KMS-11 (cell line): Measurements from ENCODE around the gene CEP170B.

Experiments used
- H2AFZ ChIP-seq: fragments of 200-600 bp; sonication (generic); 2 replicates; pipeline ENCODE4 v1.6.1; 2016; ENCODE audit warnings: antibody characterized with exemption, mixed run types, low read depth
- H3K27ac ChIP-seq: fragments of 200-600 bp; sonication (generic); 2 replicates; pipeline ENCODE4 v1.6.1; 2016; ENCODE audit warnings: mild to moderate bottlenecking, mixed run types
- H3K27me3 ChIP-seq: fragments of 200-600 bp; sonication (generic); 2 replicates; pipeline ENCODE4 v1.6.1; 2017; ENCODE audit warnings: mild to moderate bottlenecking, low read depth, mixed run types, moderate library complexity; ENCODE audit not compliant: insufficient read depth
- H3K36me3 ChIP-seq: fragments of 200-600 bp; sonication (generic); 2 replicates; pipeline ENCODE4 v1.6.1; 2017; ENCODE audit warnings: mild to moderate bottlenecking, mixed run types; ENCODE audit not compliant: insufficient read depth
- H3K4me1 ChIP-seq: fragments of 200-600 bp; sonication (generic); 2 replicates; pipeline ENCODE4 v1.6.1; 2016; ENCODE audit warnings: mild to moderate bottlenecking, low read depth, mixed run types; ENCODE audit not compliant: poor library complexity, severe bottlenecking
- H3K4me2 ChIP-seq: fragments of 200-600 bp; sonication (generic); 2 replicates; pipeline ENCODE4 v1.7.0; 2016; ENCODE audit warnings: mild to moderate bottlenecking, mixed run types
- H3K4me3 ChIP-seq: fragments of 200-600 bp; sonication (generic); IDR thresholded peaks from 2 replicates; pipeline ENCODE4 v1.6.1; 2017; ENCODE audit warnings: low read depth, low read length, mixed read lengths; ENCODE audit not compliant: insufficient read depth
- H3K79me2 ChIP-seq: fragments of 200-600 bp; sonication (generic); 2 replicates; pipeline ENCODE4 v1.6.1; 2016; ENCODE audit warnings: low read depth, mixed run types; ENCODE audit not compliant: insufficient read depth
- H3K9ac ChIP-seq: fragments of 200-600 bp; sonication (generic); 2 replicates; pipeline ENCODE4 v1.6.1; 2016; ENCODE audit warnings: mild to moderate bottlenecking, mixed run types
- H4K20me1 ChIP-seq: fragments of 200-600 bp; sonication (generic); 2 replicates; pipeline ENCODE4 v1.6.1; 2016; ENCODE audit warnings: mild to moderate bottlenecking, mixed run types; ENCODE audit not compliant: insufficient read depth
- CTCF ChIP-seq: fragments of 200-600 bp; sonication (generic); conservative IDR thresholded peaks from 2 replicates; pipeline ENCODE4 v1.6.1; 2017; ENCODE audit warnings: low read depth, mild to moderate bottlenecking, antibody characterized with exemption, low read length, moderate library complexity, mixed read lengths

CEP170B gene

GRCh38 chr14:104868811-104869572 is 3.9 kb downstream of the CEP170B start:
- H2AFZ ChIP-seq, result no peak overlapping the region
- H3K79me2 ChIP-seq, result no peaks in the 10 kb centered on the region; the same call in 1 of the 2 replicates
- H3K4me2 ChIP-seq, result no peak overlapping the region
- H3K9ac ChIP-seq, result no peak overlapping the region
- no peak overlapping the region for H3K4me3 ChIP-seq
- H3K36me3 ChIP-seq, result no peaks in the 10 kb centered on the region
- H3K27ac ChIP-seq, result no peak overlapping the region
- H3K4me1 ChIP-seq, result no peaks in the 10 kb centered on the region
- no peaks in the 10 kb centered on the region for H4K20me1 ChIP-seq
- H3K27me3 ChIP-seq, result no peaks in the 10 kb centered on the region
- no peak for TF ChIP-seq CTCF

- Histone ChIP-seq H3K79me2 (no peaks in the 10 kb centered on the region; the same call in 1 of the 2 replicates), H3K9ac (no peak overlapping the region), H3K4me3 (no peak overlapping the region), H3K27me3 (no peaks in the 10 kb centered on the region), H4K20me1 (no peaks in the 10 kb centered on the region), H3K36me3 (no peaks in the 10 kb centered on the region), H2AFZ (no peak overlapping the region), H3K4me1 (no peaks in the 10 kb centered on the region), H3K4me2 (no peak overlapping the region), H3K27ac (no peak overlapping the region)
- no peak for TF ChIP-seq CTCF
Measured at GRCh38 chr14:104869669-104870367, 4.8 kb downstream of the CEP170B start.

GRCh38 chr14:104870368-104871144 is 5.5 kb downstream of the CEP170B start:
- H3K4me1 ChIP-seq, result no peaks in the 10 kb centered on the region
- H3K9ac ChIP-seq, result no peak overlapping the region
- no peak overlapping the region for H3K4me2 ChIP-seq
- H4K20me1 ChIP-seq, result no peaks in the 10 kb centered on the region
- TF ChIP-seq CTCF, result no peak
- no peak overlapping the region for H3K4me3 ChIP-seq
- no peak overlapping the region for H3K27ac ChIP-seq
- no peaks in the 10 kb centered on the region for H3K27me3 ChIP-seq
- no peaks in the 10 kb centered on the region for H3K36me3 ChIP-seq
- no peaks in the 10 kb centered on the region; the same call in 1 of the 2 replicates for H3K79me2 ChIP-seq
- no peak overlapping the region for H2AFZ ChIP-seq

DNA sequence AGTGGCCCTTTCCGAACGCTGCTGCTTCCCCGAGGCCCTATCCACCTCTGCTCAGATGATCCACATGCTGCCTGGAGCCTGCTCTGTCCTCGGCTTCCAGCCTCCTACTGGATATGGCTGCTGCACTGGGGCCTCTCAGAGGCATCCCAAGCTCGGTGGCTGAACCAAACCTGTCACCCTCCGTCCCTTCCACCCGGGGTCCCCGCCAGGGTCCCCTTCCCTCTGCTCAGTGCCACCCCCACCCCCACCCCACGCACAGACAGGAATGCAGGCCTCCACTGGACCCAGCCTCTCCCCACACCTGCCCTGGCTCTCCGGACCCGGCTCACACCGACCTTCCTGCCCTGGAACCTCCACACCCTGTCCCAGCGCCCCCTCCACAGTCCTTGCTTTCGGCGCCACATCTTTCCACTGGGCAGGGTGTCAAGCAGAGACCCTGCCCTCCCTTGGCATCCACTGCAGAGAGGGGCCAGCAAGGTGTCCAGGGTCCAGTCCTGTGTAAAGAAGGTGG is 6.1 kb downstream of the CEP170B start:
- H2AFZ ChIP-seq, result no peak overlapping the region
- H3K4me2 ChIP-seq, result no peak overlapping the region
- no peaks in the 10 kb centered on the region; the same call in 1 of the 2 replicates for H3K79me2 ChIP-seq
- no peaks in the 10 kb centered on the region for H3K4me1 ChIP-seq
- H3K4me3 ChIP-seq, result no peak overlapping the region
- TF ChIP-seq CTCF, result no peak
- H3K27me3 ChIP-seq, result no peaks in the 10 kb centered on the region
- H3K9ac ChIP-seq, result no peak overlapping the region
- no peak overlapping the region for H3K27ac ChIP-seq
- H3K36me3 ChIP-seq, result no peaks in the 10 kb centered on the region
- H4K20me1 ChIP-seq, result no peaks in the 10 kb centered on the region
